H1 (cell line): Measurements from ENCODE around the gene ARID5A. TPM values are rescaled to one million over a fixed set of nuclear protein-coding genes. Genes with fewer than 3 reads are reported as not detected.

Experiments
- CTCF ChIA-PET: fragments of 300-600 bp; sonication (Branson Sonifier 250); formaldehyde crosslinking; loops from one replicate; lab custom pipeline; 2021; ENCODE audit not compliant: partially characterized antibody; lab: Charles Lee
- POLR2A ChIA-PET: fragments of 300-600 bp; sonication (Branson Sonifier 250); formaldehyde crosslinking; loops from one replicate; lab custom pipeline; 2021; ENCODE audit warnings: inconsistent platforms; ENCODE audit not compliant: partially characterized antibody; lab: Charles Lee
- DNase-seq, 2 experiments: peaks; one replicate each; pipeline versions ENCODE4 v3.0.0 to v3.0.0-alpha.2; 2010 to 2022; ENCODE audit warnings: low spot score in 2 of 2, low read depth in 1 of 2, mixed read lengths in 1 of 2
- FAIRE-seq: peaks from 2 replicates; lab custom pipeline; 2011; peaks lifted over from hg19 to GRCh38; lab: Jason Lieb, UNC
- H2AFZ ChIP-seq: 2 replicates; pipeline ENCODE4 v1.8.1; 2012; ENCODE audit warnings: low read length, inconsistent platforms
- H2AK5ac ChIP-seq: 2 replicates; pipeline ENCODE4 v1.6.1; 2013; ENCODE audit warnings: low read depth, low read length
- H2BK120ac ChIP-seq: replicated peaks from 2 replicates; pipeline ENCODE3; 2013; ENCODE audit warnings: low read depth, low read length, inconsistent platforms
- H2BK12ac ChIP-seq: 2 replicates; pipeline ENCODE4 v1.6.1; 2013; ENCODE audit warnings: low read depth, low read length
- H2BK15ac ChIP-seq: 2 replicates; pipeline ENCODE4 v1.6.1; 2013; ENCODE audit warnings: low read length
- H2BK20ac ChIP-seq: 2 replicates; pipeline ENCODE4 v1.6.1; 2013; ENCODE audit warnings: low read length
- H2BK5ac ChIP-seq: 2 replicates; pipeline ENCODE4 v1.6.1; 2013; ENCODE audit warnings: low read depth, low read length
- H3K14ac ChIP-seq: 2 replicates; pipeline ENCODE4 v1.6.1; 2013; ENCODE audit warnings: inconsistent platforms; ENCODE audit not compliant: insufficient read length
- H3K18ac ChIP-seq: 2 replicates; pipeline ENCODE4 v1.6.1; 2013; ENCODE audit warnings: low read length; ENCODE audit errors: extremely low read depth
- H3K23ac ChIP-seq: 2 replicates; pipeline ENCODE4 v1.6.1; 2013; ENCODE audit warnings: inconsistent platforms; ENCODE audit not compliant: insufficient read length
- H3K23me2 ChIP-seq: 2 replicates; pipeline ENCODE4 v1.6.1; 2013; ENCODE audit warnings: low read depth, low read length
- H3K27ac ChIP-seq: 2 replicates; pipeline ENCODE4 v1.6.1; 2011; ENCODE audit warnings: low read depth, low read length, inconsistent platforms
- H3K27me3 ChIP-seq, 4 experiments: replicated peaks in 1 of 4; 1 replicate in 1 of 4; 2 replicates in 3 of 4; pipeline versions ENCODE4 v1.6.1 to v1.8.1; 2011 to 2013; ENCODE audit warnings: low read length in 3 of 4, mild to moderate bottlenecking in 3 of 4, inconsistent platforms in 2 of 4, mixed read lengths in 2 of 4, moderate library complexity in 1 of 4; ENCODE audit not compliant: control insufficient read depth in 3 of 4, insufficient read depth in 3 of 4; ENCODE audit errors: extremely low read depth in 1 of 4
- H3K36me3 ChIP-seq, 4 experiments: 2 replicates each; pipeline versions ENCODE4 v1.6.1 to v1.8.1; 2011 to 2013; ENCODE audit warnings: mild to moderate bottlenecking in 4 of 4, low read length in 3 of 4, moderate library complexity in 2 of 4, control low read depth in 1 of 4, inconsistent platforms in 1 of 4; ENCODE audit not compliant: insufficient read depth in 4 of 4, control insufficient read depth in 2 of 4
- H3K4ac ChIP-seq: replicated peaks from 2 replicates; pipeline ENCODE3; 2013; ENCODE audit warnings: low read length, low read depth, mixed read lengths, inconsistent platforms; ENCODE audit not compliant: insufficient read length
- H3K4me1 ChIP-seq, 4 experiments: replicated peaks in 1 of 4; 1 replicate in 1 of 4; 2 replicates in 3 of 4; pipeline versions ENCODE4 v1.6.1 to v1.8.1; 2011 to 2013; ENCODE audit warnings: low read length in 3 of 4, inconsistent platforms in 2 of 4, mixed read lengths in 1 of 4; ENCODE audit not compliant: insufficient read depth in 4 of 4, control insufficient read depth in 3 of 4
- H3K4me2 ChIP-seq, 2 experiments: 2 replicates each; pipeline versions ENCODE4 v1.6.1 to v1.8.1; 2011 to 2013; ENCODE audit warnings: low read depth in 2 of 2, low read length in 2 of 2, control low read depth in 1 of 2, inconsistent platforms in 1 of 2, mild to moderate bottlenecking in 1 of 2; ENCODE audit not compliant: insufficient read depth in 1 of 2
- H3K4me3 ChIP-seq, 4 experiments: fragments of 200-600, 300-600 bp in 1 of 4; sonication (generic), shearing (Covaris generic), sonication (Bioruptor Twin) in 1 of 4; 2 replicates each; pipeline versions ENCODE4 v1.5.1 to v1.8.1; 2011 to 2016; ENCODE audit warnings: low read length in 4 of 4, low read depth in 3 of 4, control low read depth in 2 of 4, inconsistent platforms in 2 of 4, mild to moderate bottlenecking in 2 of 4, mixed read lengths in 1 of 4, moderate library complexity in 1 of 4; ENCODE audit not compliant: insufficient read depth in 2 of 4; ENCODE audit errors: extremely low read depth in 1 of 4
- H3K56ac ChIP-seq: replicated peaks from 2 replicates; pipeline ENCODE3; 2013; ENCODE audit warnings: low read depth, mild to moderate bottlenecking, mixed read lengths, low read length, inconsistent platforms; ENCODE audit not compliant: insufficient read length
- H3K79me1 ChIP-seq: 2 replicates; pipeline ENCODE4 v1.6.1; 2013; ENCODE audit warnings: low read depth, low read length, control low read depth
- H3K79me2 ChIP-seq, 2 experiments: 2 replicates each; pipeline versions ENCODE4 v1.6.1 to v1.8.1; 2012 to 2013; ENCODE audit warnings: low read length in 2 of 2, mild to moderate bottlenecking in 2 of 2, inconsistent platforms in 1 of 2; ENCODE audit not compliant: insufficient read depth in 2 of 2, control insufficient read depth in 1 of 2
- H3K9ac ChIP-seq, 4 experiments: replicated peaks in 1 of 4; 1 replicate in 1 of 4; 2 replicates in 3 of 4; pipeline versions ENCODE4 v1.6.1 to v1.8.1; 2011 to 2013; ENCODE audit warnings: low read depth in 3 of 4, low read length in 3 of 4, control low read depth in 2 of 4, mild to moderate bottlenecking in 2 of 4, moderate library complexity in 2 of 4, inconsistent platforms in 1 of 4; ENCODE audit errors: extremely low read depth in 1 of 4
- H3K9me3 ChIP-seq, 2 experiments: 2 replicates each; pipeline versions ENCODE4 v1.6.1 to v1.8.1; 2012 to 2013; ENCODE audit warnings: mild to moderate bottlenecking in 2 of 2, moderate library complexity in 2 of 2, control low read depth in 1 of 2, inconsistent platforms in 1 of 2, low read depth in 1 of 2, low read length in 1 of 2, mixed read lengths in 1 of 2; ENCODE audit not compliant: insufficient read depth in 2 of 2
- H4K20me1 ChIP-seq, 2 experiments: replicated peaks in 1 of 2; 2 replicates each; pipeline versions ENCODE3 to v1.8.1; 2011 to 2013; ENCODE audit warnings: inconsistent platforms in 2 of 2, low read length in 2 of 2, mild to moderate bottlenecking in 1 of 2; ENCODE audit not compliant: insufficient read depth in 2 of 2, control insufficient read depth in 1 of 2
- H4K5ac ChIP-seq: 2 replicates; pipeline ENCODE4 v1.6.1; 2013; ENCODE audit warnings: low read length, low read depth, mixed read lengths, inconsistent platforms; ENCODE audit not compliant: insufficient read length
- H4K8ac ChIP-seq: 2 replicates; pipeline ENCODE4 v1.8.0; 2013; ENCODE audit warnings: mild to moderate bottlenecking, moderate library complexity, low read length, inconsistent platforms; ENCODE audit not compliant: insufficient read depth; ENCODE audit errors: extremely low read depth
- H4K91ac ChIP-seq: replicated peaks from 2 replicates; pipeline ENCODE3; 2013; ENCODE audit warnings: low read length, mixed read lengths, inconsistent platforms; ENCODE audit not compliant: insufficient read length
- BACH1 ChIP-seq: IDR thresholded peaks from 2 replicates; pipeline ENCODE4 v1.6.1; 2012; ENCODE audit warnings: low read length, improper control_type of control experiment
- CREB1 ChIP-seq: IDR thresholded peaks from 2 replicates; pipeline ENCODE4 v1.6.1; 2012; ENCODE audit warnings: inconsistent platforms
- KDM4A ChIP-seq: IDR thresholded peaks from one replicate; pipeline ENCODE4 v1.7.1; 2012; ENCODE audit warnings: low read depth, mild to moderate bottlenecking, moderate library complexity, low read length, inconsistent platforms; ENCODE audit not compliant: severe bottlenecking
- WGBS, 2 experiments: shearing (Covaris generic) in 1 of 2; methylation state at CpG; one replicate each; pipeline versions ENCODE4 v1.1.6 to v1.1.7; 2013 to 2015; ENCODE audit warnings: low lambda C conversion rate in 2 of 2, mixed read lengths in 2 of 2, inconsistent platforms in 1 of 2, low coverage in 1 of 2, missing lambda C conversion rate in 1 of 2; ENCODE audit not compliant: insufficient replicate concordance in 2 of 2, insufficient coverage in 1 of 2, insufficient read length in 1 of 2; ENCODE audit errors: extremely low coverage in 1 of 2, missing lambda C conversion rate in 1 of 2; 5-methylcytosine and 5-hydroxymethylcytosine counted together
- polyA plus RNA-seq, 7 experiments: library from polyadenylated mRNA; depleted of rRNA in 3 of 7; stranded (reverse) in 5 of 7; unstranded in 2 of 7; fragments of >200 nt in 5 of 7; fragments of 200-250 nt in 2 of 7; gene quantifications; 1 replicate in 5 of 7; 2 replicates in 1 of 7; 4 replicates in 1 of 7; pipeline versions ENCODE4 v1.2.1 to v1.2.3, GENCODE V29; 2011 to 2013; ENCODE audit warnings: missing spikeins in 2 of 7, mixed read lengths in 2 of 7
- total RNA-seq: library from RNA; stranded (reverse); fragmentation: NEBNext Ultra II Directional; extraction: Animal tissue kit (Norgen Biotek cat#: 25700); gene quantifications from 2 replicates; pipeline ENCODE4 v1.2.1, GENCODE V29; 2021
- TF ChIP-seq, protein P1 (sequence below): IDR thresholded peaks from 2 replicates; pipeline ENCODE4 v1.6.1; 2012; ENCODE audit warnings: inconsistent platforms

Gene ARID5A
- total and polyA plus RNA-seq, 2 of the 8 experiments (the other 6 are each of a cell fraction or from before 2014, with no cell fraction given) = 3.3 to 5.3 TPM

DNA sequence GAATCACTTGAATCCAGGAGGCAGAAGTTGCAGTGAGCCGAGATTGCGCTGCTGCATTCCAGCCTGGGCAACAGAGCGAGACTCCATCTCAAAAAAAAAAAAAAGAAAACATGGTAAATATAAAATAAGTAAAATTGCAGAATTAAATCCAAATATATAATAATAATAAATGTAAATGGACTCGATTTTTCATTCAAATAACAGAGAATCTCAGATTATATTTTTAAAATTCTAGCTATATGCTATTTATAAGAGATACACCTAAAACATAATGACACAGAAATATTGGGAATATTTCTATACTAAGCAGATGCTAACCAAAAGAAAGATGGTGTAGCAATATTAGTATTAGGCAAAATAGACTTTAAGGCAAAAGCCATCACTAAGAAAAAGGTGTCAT is 16.3 kb upstream of the ARID5A start:
- H2AK5ac ChIP-seq = no peak overlapping the region
- H3K4me1 ChIP-seq = no peaks in the 10 kb centered on the region
- H3K27ac ChIP-seq = no peak overlapping the region
- H3K56ac ChIP-seq = no peak overlapping the region
- H3K18ac ChIP-seq = no peak overlapping the region
- no peak overlapping the region for H4K5ac ChIP-seq
- H3K9ac ChIP-seq = no peak overlapping the region
- H2BK15ac ChIP-seq = no peak overlapping the region
- H3K23me2 ChIP-seq = no peaks in the 10 kb centered on the region
- H3K9me3 ChIP-seq = peaks cover 0 to 5% of the 10 kb centered on the region in 2 experiments; a peak in 1 of 4 replicates
- no peak overlapping the region for H2BK20ac ChIP-seq
- no peak overlapping the region for H3K4ac ChIP-seq
- no peak overlapping the region for H3K14ac ChIP-seq
- no peaks in the 10 kb centered on the region for H4K20me1 ChIP-seq
- no peaks in the 10 kb centered on the region for H3K79me2 ChIP-seq
- H4K91ac ChIP-seq = no peak overlapping the region
- H2BK120ac ChIP-seq = no peak overlapping the region
- TF ChIP-seq BACH1 = no peak
- TF ChIP-seq CREB1 = no peak
- TF ChIP-seq, protein P1, sequence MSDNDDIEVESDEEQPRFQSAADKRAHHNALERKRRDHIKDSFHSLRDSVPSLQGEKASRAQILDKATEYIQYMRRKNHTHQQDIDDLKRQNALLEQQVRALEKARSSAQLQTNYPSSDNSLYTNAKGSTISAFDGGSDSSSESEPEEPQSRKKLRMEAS = no peak
- TF ChIP-seq KDM4A = no peak
- TF ChIP-seq, all 59 proteins: peak for 0
- no peak overlapping the region for H3K4me2 ChIP-seq
- H3K23ac ChIP-seq = no peak overlapping the region
- FAIRE-seq (no peak), DNase-seq (no peak)
- no peak overlapping the region for H2BK5ac ChIP-seq
- no peak overlapping the region for H4K8ac ChIP-seq
- H3K79me1 ChIP-seq = no peaks in the 10 kb centered on the region
- ChIA-PET CTCF (interaction anchor here (0.7 to 3.5 kb wide), 3 partner anchors 10 to 36 kb away, joined by 3 to 16 read pairs (median 12); no protein-coding TSS in a partner anchor), POLR2A (no interaction called here)
- H2BK12ac ChIP-seq = no peak overlapping the region
- no peaks in the 10 kb centered on the region for H3K36me3 ChIP-seq
- H3K27me3 ChIP-seq = no peaks in the 10 kb centered on the region; a peak in 1 of 7 replicates
- 64% methylated on average over 1 of the region's 4 CpGs; no CpG with 5 or more reads in 1 of the 2 experiments for WGBS, 2 experiments
- no peak overlapping the region for H3K4me3 ChIP-seq
- no peak overlapping the region for H2AFZ ChIP-seq
